A549 treated with Mapracorat at 1 μM for 4 hours (cell line): ENCODE data around the gene SOX8. TPM values are rescaled to one million over a fixed set of nuclear protein-coding genes. Genes with fewer than 3 reads are reported as not detected.

Experiments used
- total RNA-seq: library from RNA; stranded (reverse); fragments of 200-300 nt; extraction: Qiagen RNA extraction; gene quantifications from 5 replicates; pipeline ENCODE4 v1.2.3, GENCODE V29; 2022

The SOX8 gene
- total RNA-seq: 1.4 to 2.8 TPM (median 2.6 TPM) in 5 replicates

DNA sequence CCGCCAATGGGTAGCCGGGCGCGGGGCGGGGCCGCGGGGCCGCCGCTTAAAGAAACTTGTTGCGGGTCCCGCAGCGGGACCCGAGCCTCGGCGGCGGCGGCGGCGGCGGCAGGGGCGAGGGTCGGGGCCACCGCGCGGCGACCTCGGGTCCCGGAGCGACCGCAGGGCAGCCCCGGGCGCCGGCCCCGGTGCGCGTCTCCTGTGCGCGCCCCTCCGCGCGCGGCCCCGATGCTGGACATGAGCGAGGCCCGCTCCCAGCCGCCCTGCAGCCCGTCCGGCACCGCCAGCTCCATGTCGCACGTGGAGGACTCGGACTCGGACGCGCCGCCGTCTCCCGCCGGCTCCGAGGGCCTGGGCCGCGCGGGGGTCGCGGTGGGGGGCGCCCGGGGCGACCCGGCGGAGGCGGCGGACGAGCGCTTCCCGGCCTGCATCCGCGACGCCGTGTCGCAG lies at the start of gene SOX8:
Gene SOX8 (plus strand): TSS at position 76 of the 450 bp plus-strand sequence. CDS start 153 bp downstream, at position 229.

DNA sequence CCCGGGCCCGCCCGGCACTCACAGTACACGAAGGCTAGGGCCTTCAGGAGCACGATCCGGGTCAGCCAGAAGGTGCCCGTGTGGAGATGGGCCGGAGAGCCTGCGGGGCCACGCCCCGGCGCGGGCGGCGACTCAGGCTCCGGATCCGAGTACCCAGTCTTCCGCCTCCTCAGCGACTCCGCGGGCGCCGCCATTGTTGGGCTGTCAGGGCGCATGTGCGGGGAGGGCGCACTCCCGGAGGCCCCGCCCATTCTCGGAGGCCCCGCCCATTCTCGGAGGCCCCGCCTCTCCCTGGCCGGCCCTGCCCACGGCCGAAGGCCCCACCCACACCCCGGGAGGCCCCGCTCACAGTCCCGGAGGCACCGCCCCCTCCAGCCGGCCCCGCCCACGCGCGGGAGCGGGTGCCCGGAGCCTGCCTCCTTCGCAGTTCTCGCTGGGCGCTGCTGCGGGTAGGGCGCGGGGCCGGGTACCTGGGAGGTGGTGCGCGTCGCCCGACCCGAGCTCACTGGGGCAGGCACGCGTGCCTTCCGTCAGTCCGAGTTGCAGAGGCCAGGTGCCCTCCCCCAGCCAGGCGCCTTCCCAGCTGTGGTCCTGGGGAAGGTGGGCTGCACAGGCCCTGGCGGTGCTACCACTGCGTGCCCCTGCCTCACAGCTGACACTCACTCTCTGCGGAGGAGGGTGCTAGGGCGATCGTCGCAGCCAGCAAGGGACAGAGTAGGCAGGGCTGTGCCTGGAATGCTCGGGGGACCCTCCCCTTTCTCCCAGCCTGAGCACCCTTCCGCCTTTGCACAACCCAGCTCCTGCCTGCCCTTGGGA lies 10.6 kb upstream of the SOX8 start, which contains the start of gene LMF1:
Gene LMF1 (minus strand): TSS at position 219 of the 816 bp plus-strand sequence. CDS start 4 bp downstream, at position 215.

Other genes with a start within 250 kb of the SOX8 start
- 19.6 to 30.1 TPM (median 28.3 TPM) in 5 replicates for gene CIAO3, start 240.8 kb upstream of the SOX8 start, total RNA-seq
- 2.6 to 3.3 TPM (median 2.9 TPM) in 5 replicates for gene MSLN, start 221.0 kb upstream of the SOX8 start, total RNA-seq
- gene RPUSD1, start 193.4 kb upstream of the SOX8 start, total RNA-seq: 34.6 to 64.0 TPM (median 51.9 TPM) in 5 replicates
- 14.0 to 33.1 TPM (median 24.1 TPM) in 5 replicates for gene CHTF18, start 193.2 kb upstream of the SOX8 start, total RNA-seq
- not detected in 5 replicates for gene GNG13, start 181.0 kb upstream of the SOX8 start, total RNA-seq
- gene LMF1, start 10.8 kb upstream of the SOX8 start, total RNA-seq: 7.9 to 10.0 TPM (median 8.5 TPM) in 5 replicates
- 0.28 to 0.72 TPM (median 0.35 TPM) in 5 replicates for gene SSTR5, start 91.0 kb downstream of the SOX8 start, total RNA-seq
- gene C1QTNF8, start 114.5 kb downstream of the SOX8 start, total RNA-seq: not detected in 5 replicates
- 9.8 to 17.8 TPM (median 15.9 TPM) in 5 replicates for gene CACNA1H, start 171.3 kb downstream of the SOX8 start, total RNA-seq
- gene TPSG1, start 243.5 kb downstream of the SOX8 start, total RNA-seq: not detected in 5 replicates
- gene TPSB2, start 248.4 kb downstream of the SOX8 start, total RNA-seq: not detected in 5 replicates